Measurements from ENCODE around the gene RAE1. TPM values are rescaled to one million over a fixed set of nuclear protein-coding genes. Genes with fewer than 3 reads are reported as not detected.

The RAE1 gene
- total RNA-seq, 1 donor from 2014 or later = 46.5 TPM

- Mint-ChIP-seq H3K27me3 (no peaks in the 10 kb centered on the region), H3K27ac (no peak overlapping the region)
These were observed 23.4 kb downstream of the RAE1 start for GRCh38 chr20:57374343-57374930.

GRCh38 chr20:57374931-57375651 lies 24.0 kb downstream of the RAE1 start:
- Mint-ChIP-seq H3K4me1 (ENCODE audit: unreplicated experiment) (no peaks in the 10 kb centered on the region), H3K36me3 (peaks cover 15% of the 10 kb centered on the region), H3K4me3 (no peak overlapping the region), H3K27me3 (no peaks in the 10 kb centered on the region), H3K9me3 (no peaks in the 10 kb centered on the region), H3K27ac (no peak overlapping the region)
- DNase-seq (ENCODE audit: extremely low spot score, unreplicated experiment) = no peak
- TF ChIP-seq CTCF (conservative IDR thresholded peaks at IDR 0.05) = no peak

More at GRCh38 chr20:57374343-57374930, 23.4 kb downstream of the RAE1 start:
- Mint-ChIP-seq H3K9me3 (no peaks in the 10 kb centered on the region), H3K36me3 (peaks cover 21% of the 10 kb centered on the region), H3K4me1 (ENCODE audit: unreplicated experiment) (no peaks in the 10 kb centered on the region), H3K4me3 (no peak overlapping the region)
- no peak for DNase-seq (ENCODE audit: extremely low spot score, unreplicated experiment)
- no peak for TF ChIP-seq CTCF (conservative IDR thresholded peaks at IDR 0.05)

GRCh38 chr20:57375652-57376230 lies 24.7 kb downstream of the RAE1 start:
- no peaks in the 10 kb centered on the region for H3K27me3 Mint-ChIP-seq
- DNase-seq (ENCODE audit: extremely low spot score, unreplicated experiment) = no peak
- H3K27ac Mint-ChIP-seq = no peak overlapping the region
- no peaks in the 10 kb centered on the region for H3K9me3 Mint-ChIP-seq
- H3K36me3 Mint-ChIP-seq = peaks cover 9% of the 10 kb centered on the region
- no peak for TF ChIP-seq CTCF (conservative IDR thresholded peaks at IDR 0.05)
- no peaks in the 10 kb centered on the region for H3K4me1 Mint-ChIP-seq (ENCODE audit: unreplicated experiment)
- H3K4me3 Mint-ChIP-seq = no peak overlapping the region

DNA sequence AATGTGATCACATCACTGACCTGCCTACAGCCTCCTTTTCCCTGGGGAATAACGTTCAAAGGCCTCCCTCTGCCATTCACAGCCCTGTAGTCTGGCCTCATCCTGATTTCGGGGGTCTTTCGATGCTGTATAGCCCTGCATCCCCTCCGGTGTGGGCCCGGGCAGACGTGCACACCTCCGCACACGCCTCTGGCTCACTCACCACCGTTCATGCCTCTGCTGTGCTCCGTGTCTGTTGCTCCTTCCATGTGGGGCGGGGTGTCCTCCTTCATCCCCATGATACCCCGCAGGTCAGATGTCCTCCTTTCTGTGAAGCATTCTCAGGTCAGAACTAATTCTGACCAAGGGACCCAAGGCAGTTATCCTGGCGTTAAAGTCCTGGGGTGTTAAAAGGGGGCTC lies 26.3 kb downstream of the RAE1 start:
- H3K36me3 Mint-ChIP-seq = peaks cover 8% of the 10 kb centered on the region

DNA sequence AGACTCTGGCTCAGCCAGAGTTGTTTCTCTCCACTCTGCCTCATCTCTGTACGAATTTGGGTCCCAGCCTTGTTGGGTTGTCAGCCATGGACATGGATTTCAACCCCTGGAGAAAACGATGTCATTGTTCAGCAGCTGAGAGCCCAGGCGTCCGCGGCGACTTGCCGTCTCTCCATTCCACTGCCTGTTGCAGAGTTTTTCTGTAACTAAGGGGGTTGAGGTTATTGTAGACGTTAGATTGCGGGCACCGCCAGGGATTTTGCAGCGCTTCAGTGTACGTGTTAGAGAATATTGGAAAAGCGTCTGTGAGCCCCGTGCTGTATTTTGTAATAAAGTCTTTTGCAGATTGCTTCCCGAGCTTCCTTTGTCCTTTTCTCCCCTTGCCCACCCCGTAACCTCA lies 27.1 kb downstream of the RAE1 start:
- DNase-seq (ENCODE audit: extremely low spot score, unreplicated experiment) = no peak
- no peak for TF ChIP-seq CTCF (conservative IDR thresholded peaks at IDR 0.05)
- H3K9me3 Mint-ChIP-seq = no peaks in the 10 kb centered on the region
- H3K27me3 Mint-ChIP-seq = no peaks in the 10 kb centered on the region
- peaks cover 4% of the 10 kb centered on the region for H3K4me1 Mint-ChIP-seq (ENCODE audit: unreplicated experiment)
- no peak overlapping the region for H3K27ac Mint-ChIP-seq
- peaks cover 8% of the 10 kb centered on the region for H3K36me3 Mint-ChIP-seq
- no peak overlapping the region for H3K4me3 Mint-ChIP-seq

More for the DNA sequence above, 26.3 kb downstream of the RAE1 start:
- H3K4me3 Mint-ChIP-seq = no peak overlapping the region
- H3K27ac Mint-ChIP-seq = no peak overlapping the region
- H3K27me3 Mint-ChIP-seq = no peaks in the 10 kb centered on the region
- no peak for DNase-seq (ENCODE audit: extremely low spot score, unreplicated experiment)
- no peak for TF ChIP-seq CTCF (conservative IDR thresholded peaks at IDR 0.05)
- H3K4me1 Mint-ChIP-seq (ENCODE audit: unreplicated experiment) = peaks cover 4% of the 10 kb centered on the region
- H3K9me3 Mint-ChIP-seq = no peaks in the 10 kb centered on the region

Data from type B pancreatic cell (in vitro differentiated cells).